ENCODE results near the gene LRRC74B.
A peak's percentile ranks its signal among the peaks of the same experiment; 100 is the strongest.
"Not testable (repeated sequence)": the region's sequence is repeated elsewhere in the genome, so short reads cannot be mapped to it uniquely, and the experiment has no call there.

The LRRC74B gene, protein sequence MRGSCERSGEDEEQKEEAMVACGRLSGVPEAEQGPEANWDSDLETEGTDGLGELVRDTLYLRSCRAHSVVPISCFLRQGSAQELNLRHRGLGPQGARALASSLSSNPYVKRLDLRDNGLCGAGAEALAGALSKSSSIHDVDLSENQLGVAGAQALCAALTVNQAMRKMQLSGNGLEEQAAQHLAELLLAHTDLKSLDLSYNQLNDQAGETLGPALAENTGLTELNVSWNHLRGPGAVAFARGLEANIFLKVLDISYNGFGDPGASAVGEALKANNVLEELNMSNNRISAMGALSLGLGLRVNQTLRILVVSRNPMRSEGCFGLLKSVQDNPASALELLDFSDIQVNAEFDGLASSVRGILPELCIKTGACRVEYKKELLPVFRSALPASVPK

DNA sequence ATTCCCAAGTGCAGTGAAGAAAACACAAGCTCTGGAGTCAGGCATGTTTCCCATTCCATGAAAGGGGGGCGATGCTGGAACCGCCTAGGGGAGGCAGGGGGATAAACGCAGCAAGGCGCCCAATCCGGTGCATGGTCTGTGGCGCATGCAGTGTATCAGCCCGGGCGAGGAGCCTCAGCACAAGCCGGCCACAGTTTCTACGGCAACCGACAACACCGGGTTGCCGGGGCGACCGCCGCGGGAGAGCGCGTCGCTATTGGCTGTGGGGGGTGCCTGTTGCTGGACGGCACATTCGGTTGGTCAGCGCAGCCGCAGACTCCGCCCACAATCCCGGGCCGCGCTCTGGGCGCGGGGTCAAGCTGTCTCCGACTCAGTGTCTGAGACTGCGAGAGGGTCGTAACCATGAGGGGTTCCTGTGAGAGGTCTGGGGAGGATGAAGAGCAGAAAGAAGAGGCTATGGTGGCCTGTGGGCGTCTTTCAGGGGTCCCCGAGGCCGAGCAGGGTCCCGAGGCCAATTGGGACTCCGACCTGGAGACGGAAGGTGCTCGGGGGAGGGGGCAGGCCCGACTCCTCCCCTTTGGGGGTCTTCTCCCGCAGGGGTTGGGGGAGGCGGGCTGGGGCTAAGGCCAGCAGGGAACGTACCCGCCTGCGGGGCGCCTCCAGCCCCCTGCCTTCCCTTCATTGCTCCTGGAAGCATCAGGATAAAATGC, at the start of gene LRRC74B:
TSS of gene LRRC74B (plus strand) at position 362 of the 710 bp plus-strand sequence. CDS start at position 403, 41 bp downstream.
- DNase-seq (ENCODE audit: low read depth): peak; percentile 49

DNA sequence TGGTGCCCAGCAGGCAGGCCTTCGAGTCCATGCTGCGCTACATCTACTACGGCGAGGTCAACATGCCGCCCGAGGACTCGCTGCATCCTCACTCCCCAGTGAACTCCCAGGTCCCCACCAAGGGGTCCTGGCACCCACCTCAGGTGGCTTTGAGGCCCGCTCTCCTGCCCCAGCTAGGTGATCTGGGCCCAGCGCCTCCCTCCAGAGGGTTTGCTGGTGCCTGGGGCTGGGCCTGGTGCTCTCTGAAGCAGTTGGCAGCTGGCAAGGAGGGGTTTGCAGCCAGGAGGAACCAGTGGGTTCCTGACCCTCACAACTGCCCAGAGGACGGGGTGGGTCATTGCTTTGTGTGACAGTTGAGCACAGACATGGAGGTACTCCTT, 49.7 kb upstream of the LRRC74B start:
- DNase-seq (ENCODE audit: low read depth): no peak

DNA sequence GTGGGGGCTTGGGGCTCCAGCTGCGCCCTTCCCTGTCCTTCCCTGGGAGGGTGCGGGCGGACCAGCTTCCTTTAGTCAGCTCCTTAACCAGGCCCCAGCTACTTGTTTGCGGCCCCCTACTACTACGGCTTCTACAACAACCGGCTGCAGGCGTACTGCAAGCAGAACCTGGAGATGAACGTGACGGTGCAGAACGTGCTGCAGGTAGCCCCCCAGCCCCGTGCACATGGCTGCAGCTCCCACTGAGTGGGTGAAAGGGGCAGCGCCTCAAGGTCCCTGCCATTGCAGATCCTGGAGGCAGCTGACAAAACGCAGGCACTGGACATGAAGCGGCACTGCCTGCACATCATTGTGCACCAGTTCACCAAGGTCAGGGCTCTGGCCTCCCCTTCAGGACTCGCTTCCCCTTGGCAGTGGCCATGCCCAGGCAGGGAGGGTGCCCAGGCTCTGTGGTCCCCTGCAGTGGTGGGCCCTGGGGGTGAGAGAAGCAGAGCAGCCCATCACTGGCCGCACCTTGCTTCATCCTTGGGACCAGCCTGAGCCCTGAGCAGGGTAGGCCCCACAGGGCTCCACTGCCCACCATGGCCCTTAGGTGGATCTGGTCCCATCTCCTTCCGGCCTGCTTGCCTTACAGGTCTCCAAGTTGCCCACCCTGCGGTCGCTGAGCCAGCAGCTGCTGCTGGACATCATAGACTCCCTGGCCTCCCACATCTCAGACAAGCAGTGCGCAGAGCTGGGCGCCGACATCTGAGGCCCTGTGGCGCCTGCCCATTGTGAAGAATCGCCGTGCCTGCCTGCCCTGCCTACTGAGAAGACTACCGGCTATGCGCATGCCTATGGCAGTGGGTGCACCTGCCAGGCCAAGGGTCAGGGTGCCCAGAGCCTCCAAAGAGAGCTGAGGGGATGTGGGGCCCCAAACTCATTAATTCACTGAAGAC, 48.9 kb upstream of the LRRC74B start:
- DNase-seq (ENCODE audit: low read depth): no peak

DNA sequence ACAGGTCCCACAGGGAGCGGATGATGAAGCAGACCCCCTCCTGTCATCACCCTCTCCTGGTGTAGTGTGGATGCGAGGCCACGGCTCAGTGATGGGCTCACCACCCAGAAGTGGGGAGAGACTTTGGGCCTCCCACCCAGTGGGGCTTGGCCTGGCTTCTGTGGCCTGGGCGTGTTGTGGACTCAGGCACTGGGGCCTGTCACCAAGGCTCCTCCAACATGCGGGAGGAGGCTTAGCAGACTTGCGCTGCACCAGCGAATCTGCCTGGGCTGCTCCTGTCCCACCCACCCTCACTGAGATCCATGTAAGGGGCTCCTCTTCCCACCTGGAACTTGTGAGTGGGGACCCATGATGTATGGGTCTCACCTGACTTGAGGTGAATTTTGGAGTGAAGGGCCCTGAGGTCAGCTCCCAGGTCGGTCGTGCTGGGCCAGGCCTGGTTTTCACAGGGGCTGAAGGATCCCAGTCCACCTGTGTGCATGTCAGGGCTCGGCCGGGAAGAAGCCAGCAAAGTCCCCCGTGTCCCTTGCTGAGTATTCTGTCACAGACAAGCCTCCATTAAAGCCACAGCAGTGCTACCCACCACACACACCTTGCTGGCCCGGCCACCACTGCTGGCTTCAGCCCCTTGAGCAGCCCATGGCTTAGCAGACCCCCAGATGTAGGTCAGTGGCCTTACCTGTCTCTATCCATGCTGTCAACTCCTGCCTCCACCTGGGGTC, 48.0 kb upstream of the LRRC74B start:
- no peak for DNase-seq (ENCODE audit: low read depth)

DNA sequence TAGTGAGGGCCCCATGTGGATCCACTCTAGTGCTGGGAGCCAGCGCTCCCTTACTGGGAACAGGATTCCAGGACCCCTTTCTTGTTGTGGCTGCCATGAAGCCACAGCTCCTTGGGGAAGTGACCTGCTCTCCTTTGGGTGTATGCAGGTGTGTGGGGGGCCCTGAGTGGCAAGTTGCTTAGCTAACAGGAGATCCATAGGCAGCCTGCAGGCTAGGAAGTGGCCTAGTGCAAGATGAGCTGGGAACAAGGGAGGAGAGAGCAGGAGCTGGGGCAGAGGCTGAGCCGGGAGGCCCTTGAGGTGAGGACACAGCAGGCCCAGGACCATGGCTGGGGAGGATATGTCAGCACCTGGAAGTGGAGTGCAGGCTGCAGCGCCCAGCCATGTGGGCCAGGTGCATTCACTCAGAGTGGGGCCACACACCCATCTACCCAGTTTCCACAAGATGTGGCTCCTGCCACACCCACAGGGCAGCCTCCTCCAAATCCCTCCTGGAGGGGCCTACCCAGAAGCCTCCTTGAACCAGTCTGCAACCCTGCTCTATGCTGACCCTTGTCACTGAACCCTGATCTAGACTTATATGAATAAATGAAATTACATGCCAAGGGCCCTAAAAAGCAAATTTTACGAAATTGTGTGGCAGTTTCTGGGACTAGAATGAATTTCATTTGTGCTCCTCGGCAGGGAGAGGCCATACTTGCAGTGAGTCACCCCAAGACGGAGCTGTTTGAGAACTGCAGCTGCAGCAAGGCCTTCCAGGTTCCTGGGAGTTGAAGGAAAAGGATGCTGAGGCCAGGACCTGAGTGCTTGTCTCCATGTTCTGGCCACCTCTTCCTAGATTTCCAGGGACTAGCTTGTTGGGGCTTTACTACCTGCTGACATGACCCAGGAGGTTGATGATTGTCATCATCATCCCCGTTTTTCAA, 47.1 kb upstream of the LRRC74B start:
- no peak for DNase-seq (ENCODE audit: low read depth)

DNA sequence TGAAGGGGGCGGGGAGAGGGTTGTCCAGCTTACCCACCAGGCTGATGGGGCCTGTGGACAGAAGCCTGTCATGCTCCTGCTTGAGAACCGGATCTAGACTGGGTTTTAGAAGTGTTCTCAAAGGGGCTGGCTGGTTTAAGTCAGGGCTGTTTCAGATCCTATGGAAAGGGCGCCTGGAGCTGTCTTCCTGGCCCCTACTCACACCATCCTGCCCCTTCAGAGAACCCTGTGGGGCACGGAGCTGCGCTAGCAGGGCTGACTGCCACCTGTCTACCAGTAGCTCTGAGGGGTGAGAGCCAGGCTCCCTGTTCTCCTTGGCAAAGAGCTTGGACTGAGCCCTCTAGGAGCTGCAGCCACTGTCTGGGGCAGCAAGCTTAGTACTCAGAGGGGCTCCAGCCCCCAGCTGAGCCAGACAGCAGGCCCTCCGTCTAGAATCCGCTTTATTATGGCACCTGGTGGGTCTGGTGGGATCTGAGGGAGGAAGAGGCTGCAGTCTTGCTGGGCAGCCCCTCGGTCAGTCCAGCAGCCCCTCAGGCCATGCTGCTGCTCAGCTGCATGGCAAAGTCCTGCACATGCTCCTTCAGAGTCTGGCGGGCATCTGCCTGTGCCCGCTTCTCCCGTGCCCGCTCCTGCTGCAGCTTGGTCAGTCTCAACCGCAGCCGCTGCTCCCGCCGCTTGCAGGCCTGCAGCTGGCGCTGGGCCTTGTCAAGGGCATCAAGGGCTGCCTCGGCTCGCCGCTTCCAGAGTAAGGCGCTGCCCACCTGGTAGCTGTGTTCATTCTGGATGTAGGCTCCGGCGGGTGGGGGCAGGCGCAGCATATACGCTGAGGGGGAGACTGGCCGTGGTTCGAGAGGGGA, 46.2 kb upstream of the LRRC74B start:
- no peak for DNase-seq (ENCODE audit: low read depth)

DNA sequence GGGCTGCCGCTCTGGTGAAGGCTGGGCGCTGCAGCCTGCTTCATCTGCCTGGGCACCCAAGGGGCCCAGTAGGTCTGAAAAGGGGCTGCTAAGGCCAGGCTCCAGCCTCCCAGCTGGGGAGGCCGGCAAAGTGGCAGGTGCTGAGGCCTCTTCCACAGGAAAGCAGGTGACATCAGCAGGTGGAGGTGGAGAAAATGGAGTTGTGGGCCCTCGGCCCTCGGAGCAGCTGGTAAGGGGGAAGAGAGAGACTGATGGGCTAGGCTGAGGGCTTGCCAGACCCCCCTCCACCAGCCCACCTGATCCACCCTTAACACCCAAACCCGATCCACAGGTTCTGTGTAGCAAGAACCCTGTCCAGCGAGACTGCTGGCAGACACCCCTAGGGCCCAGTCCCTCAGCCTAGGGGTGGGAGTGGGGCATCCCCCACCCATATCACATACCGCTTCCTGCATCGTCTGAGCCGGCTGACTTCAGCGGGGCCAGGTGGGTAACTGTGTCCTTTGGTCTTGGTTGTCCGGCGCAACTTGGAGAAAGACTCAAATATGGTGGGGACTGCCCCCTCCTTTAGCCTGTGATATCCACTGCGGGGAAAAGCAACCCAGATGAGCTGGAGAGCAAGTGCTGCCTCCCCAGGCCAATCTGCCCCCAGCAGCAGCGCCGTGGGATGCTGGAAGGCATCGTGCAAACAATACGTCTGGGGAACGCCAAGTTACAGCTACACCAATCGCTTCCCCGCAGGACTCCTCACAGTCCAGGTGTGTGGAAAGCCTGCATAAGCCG, 45.3 kb upstream of the LRRC74B start:
- DNase-seq (ENCODE audit: low read depth): no peak

DNA sequence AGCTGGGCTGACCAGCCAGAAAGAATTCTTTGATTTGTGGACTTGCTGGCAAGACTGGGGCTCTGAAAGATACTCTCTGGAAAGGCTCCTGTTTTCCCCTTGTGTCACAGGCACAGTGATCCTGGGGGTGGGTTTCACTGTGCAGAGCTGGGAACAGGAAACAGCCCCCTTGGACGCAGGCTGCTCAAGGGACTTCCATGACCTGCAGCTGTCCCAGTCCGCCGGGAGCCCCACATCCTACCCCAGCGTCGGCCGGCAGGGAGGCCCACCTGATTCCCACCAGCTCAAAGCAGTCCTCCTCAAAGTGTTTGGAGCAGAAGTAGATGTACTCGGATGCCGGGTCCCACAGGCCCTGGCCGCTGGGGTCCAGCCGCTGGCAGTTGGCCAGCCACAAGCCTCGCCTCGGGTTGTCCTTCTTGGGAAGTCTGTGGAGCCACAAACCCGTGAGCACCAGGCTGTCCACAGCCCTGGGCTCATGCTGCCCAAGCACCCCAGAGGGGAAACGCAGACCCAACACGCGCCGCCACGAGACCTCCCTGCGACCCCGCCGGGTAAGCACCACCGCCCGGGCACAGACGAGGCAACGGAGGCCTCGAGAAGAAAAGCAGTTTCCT, 44.7 kb upstream of the LRRC74B start:
- DNase-seq (ENCODE audit: low read depth): no peak

DNA sequence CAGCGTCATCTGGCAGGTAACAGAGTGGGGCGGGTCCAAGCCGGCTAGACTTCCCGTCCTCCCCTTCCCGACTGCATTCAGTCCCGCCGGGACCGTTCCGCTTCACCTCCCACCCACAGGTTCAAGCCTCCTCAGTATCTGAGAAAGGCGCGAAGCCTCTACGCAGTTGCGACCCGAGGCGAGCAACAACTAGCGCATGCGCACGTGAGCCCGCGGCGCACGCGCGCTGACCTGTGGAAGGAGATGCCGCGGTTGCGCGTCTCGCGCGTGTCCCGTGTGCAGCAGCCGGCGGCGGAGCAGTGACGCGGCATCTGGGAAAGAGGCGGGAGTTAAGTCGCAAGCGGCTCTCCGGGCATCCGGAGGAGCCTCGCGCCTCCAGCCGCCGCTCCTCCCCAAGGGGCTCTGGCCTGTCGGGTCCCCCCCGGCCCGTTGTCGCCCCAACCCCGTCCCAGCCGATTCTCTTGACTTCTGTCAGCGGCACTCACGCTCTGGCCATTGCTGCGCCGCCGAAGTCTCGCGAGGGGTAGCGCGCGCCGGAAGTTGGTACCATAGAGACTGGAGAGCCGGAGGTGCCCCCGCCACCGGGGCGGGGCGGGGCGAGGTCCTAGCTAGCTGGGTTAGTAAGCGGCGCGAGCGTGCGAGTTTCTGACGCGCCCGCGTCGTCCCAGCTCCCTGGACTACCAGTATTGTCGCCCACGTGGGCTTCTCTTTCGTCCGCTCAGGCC, 44.0 kb upstream of the LRRC74B start, which contains the start of gene THAP7:
TSS of gene THAP7 (minus strand) at position 518 of the 725 bp plus-strand sequence. CDS start at position 311, 207 bp downstream.
- peak; percentile 96 for DNase-seq (ENCODE audit: low read depth)

DNA sequence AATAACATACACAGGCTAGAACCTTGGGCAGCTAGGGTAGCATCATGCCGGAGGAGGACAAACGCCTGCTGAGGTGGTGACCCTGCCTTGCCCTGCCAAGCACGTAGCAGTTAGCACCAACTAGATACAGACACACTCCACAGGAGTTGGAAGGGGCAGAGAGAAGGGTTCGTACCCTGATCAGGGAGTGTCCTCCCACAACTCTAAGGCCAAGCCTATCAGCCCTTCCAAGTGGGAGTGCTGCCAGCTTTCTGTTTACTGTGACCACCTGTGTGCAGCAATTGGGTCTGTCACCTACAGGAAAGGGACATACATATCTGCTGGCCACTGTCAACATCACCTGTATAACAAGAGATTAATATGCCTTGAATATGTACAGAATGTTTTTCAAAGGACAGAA, 42.0 kb upstream of the LRRC74B start:
- DNase-seq (ENCODE audit: low read depth): no peak

DNA sequence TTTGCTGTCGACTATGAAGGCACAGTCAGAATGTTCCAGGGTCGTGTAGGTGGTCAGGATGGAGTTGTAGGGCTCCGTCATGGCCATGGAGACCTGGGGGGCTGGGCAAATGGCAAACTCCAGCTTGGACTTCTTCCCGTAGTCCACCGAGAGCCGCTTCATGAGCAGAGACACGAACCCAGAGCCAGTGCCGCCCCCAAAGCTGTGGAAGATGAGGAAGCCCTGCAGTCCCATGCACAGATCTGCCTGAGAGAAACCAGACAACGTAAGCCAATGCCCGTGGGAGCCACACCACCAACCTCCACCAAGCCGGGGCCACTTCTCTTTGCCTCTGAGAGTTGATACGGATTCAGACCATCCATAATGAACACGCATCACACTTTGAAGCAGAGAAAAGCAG, 36.5 kb upstream of the LRRC74B start:
- DNase-seq (ENCODE audit: low read depth): not testable (repeated sequence)

DNA sequence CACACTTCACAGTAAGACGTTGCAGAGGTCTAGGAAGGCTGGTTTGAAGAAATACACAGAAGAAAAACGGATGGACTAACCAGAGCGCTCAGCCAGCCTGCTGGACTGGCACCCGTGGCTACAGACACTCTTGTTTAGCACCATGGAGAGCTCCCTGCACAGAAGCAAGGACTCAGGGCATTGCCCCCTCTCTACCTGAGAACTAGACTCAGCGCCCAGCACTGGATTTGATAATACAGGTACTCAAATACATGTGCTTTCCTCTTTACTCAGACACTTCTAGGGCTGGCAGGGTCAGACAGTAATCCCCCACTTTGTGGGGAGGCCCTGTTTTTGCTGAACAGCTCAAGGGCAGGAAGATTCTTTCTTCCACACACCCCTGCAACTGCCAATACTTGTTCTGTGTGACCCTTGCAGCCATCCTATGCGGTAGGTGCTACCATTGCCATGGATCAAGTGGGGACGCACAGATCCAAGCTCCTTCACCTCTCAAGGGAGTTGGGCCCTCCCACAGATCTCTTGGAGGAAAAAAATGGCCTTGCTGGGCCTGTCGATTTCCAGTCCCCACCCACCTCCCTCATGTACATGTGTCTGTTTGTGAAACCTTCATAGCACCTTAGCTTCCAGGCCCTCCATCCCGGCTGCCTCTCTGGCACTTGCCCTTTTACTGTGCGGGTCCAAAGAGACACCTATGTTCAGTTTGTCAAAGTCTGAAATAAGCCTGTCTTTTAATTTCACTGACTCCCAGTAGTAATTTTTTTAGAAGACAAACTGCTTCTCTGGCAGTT, 35.9 kb upstream of the LRRC74B start:
- no peak for DNase-seq (ENCODE audit: low read depth)

DNA sequence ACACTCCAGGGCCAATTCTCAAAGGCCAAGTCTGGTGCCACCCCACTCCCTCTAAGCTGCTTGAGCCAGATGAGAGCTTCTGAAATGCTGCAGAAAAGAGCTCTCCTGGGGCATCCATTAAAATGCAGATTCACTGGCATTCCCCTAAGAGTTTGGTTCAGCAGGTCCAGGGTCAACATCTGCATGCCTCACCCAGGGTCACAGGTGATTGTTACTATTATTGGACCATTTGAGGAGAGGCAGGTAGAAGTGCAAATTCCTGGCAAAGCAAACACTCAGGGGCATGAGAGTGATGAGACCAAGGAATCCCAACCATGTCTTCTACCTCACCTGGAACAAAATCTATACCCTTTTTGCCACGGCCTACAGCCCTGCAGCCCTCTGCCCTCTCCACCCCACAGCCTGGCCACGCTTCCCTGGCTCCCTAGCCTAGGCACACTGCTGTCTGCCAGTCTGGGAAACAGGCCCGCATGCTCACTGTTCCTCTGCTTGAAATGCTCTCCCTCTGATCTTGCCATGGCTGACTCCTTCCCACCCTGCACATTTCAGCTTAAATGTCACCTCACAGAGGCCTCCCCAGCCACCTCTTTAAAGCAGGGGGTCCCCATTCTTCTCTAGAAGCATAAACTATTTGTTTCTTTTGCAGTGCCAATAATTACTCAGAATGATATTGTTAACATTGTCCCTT, 35.2 kb upstream of the LRRC74B start:
- DNase-seq (ENCODE audit: low read depth): no peak

DNA sequence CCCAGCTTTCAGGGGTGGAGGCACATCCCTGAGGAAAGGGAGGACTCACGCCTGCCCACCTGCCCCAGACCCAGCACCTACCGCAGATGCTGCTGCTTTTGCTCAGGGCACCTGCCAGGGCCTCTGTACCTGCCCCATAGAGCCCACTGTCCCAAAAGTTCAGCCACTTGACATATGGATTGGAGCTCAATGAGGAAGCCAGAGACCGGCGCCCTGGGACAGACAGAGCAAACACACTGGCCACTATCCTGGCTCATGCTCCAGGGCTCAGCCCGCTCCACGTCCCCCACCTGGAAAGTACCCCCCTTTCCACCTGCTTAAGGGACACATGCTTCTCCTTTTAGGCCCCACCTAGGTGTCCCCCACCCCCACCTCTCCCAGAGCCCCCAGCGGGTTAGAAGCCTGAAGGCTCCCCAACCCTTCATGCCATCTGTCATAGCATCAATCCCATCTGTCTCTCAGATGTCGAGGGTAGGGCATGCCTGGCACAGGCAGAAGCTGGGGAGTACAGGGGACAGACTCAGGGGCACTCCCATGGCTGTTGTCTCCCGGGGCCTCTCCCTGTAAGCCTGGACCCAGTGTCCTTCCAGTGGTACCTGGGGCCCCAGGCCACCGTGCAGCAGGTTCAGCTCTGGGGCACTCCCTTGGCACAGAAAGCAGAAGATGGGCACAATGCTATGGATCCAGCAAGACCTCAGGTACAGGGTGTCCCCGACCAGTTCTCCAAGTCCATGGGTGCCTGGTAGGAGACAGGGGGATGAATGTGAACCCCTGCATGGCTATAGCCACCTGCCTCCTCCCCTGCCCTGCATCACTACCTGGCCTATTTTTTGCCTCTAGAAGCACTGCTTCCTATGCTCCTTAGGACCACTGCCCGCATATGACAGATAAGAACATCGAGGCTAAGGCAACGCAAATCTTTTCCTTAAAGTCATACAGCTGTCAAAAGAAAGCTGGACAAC, 33.0 kb upstream of the LRRC74B start:
- DNase-seq (ENCODE audit: low read depth): no peak

DNA sequence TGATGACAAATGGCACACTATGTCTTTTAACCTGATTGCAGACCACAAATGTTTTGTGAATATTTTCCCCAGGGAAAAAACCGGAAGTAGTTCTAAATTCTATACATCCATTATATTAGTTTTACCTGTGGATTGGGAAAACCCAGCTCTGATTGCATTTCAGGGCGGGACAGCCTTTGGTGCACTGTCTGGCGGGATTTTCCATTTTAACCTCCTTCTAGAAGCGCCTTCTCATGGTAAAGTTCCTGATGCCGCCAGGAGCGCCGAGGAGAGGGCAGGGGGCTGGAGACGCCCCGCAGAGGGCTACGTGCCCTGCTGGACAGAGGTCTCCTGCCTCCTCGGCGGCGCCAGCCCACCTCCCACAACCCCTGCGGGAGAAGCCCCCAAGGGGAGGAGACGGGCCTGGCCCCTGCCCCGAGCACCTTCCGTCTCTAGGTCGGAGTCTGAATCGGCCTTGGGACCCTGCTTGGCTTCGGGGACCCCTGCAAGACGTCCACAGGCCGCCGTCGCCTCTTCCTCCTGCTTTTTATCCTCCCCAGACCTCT, 32.0 kb upstream of the LRRC74B start:
- no peak for DNase-seq (ENCODE audit: low read depth)

Data from activated T-cell treated with anti-CD3 and anti-CD28 coated beads for 1 hour (primary cell).